Coronary artery (tissue), 2 donors: Measurements from ENCODE around the gene PGAP6.
A peak's percentile ranks its signal among the peaks of the same experiment; 100 is the strongest.
"Not testable (repeated sequence)": the region's sequence is repeated elsewhere in the genome, so short reads cannot be mapped to it uniquely, and the experiment has no call there.

Experiments
- DNase-seq: peaks from one replicate; pipeline ENCODE4 v3.0.0-alpha.2; 2017; ENCODE audit warnings: low spot score
- H3K27ac ChIP-seq, 2 donors: fragments of 200-600 bp; sonication (generic); one replicate each; pipeline ENCODE4 v1.5.1; 2016 to 2019
- H3K4me3 ChIP-seq: fragments of 200-600 bp; sonication (generic); 2 replicates; pipeline ENCODE4 v1.5.1; 2016; ENCODE audit warnings: mild to moderate bottlenecking, moderate library complexity
- CTCF ChIP-seq: fragments of 200-600 bp; sonication (generic); IDR thresholded peaks from one replicate; pipeline ENCODE4 v1.5.1; 2019; ENCODE audit warnings: antibody characterized with exemption

Gene PGAP6

GRCh38 chr16:381012-381788 lies 578 bp downstream of the PGAP6 start:
- Histone ChIP-seq H3K27ac (peak overlapping the region; percentile 53 to 89), H3K4me3 (peak overlapping the region; percentile 84)
- DNase-seq: no peak
- TF ChIP-seq CTCF: no peak

DNA sequence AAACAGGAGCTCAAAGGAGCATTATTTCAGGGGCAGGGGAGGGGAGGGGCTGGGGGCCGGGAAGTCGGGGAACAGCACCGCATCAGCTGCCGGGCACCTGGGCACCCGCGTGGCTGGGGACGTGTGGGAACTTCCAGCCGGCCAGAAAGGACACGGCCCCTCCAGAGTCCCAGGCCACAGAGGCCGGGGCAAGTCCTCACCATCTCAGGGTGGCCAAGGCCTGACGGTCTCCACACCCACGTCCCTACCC lies 1.1 kb downstream of the PGAP6 start:
- DNase-seq: no peak
- TF ChIP-seq CTCF: no peak
- peak overlapping the region; percentile 84 for H3K4me3 ChIP-seq
- peak overlapping the region in 1 of 2 donors; percentile 53 for H3K27ac ChIP-seq

DNA sequence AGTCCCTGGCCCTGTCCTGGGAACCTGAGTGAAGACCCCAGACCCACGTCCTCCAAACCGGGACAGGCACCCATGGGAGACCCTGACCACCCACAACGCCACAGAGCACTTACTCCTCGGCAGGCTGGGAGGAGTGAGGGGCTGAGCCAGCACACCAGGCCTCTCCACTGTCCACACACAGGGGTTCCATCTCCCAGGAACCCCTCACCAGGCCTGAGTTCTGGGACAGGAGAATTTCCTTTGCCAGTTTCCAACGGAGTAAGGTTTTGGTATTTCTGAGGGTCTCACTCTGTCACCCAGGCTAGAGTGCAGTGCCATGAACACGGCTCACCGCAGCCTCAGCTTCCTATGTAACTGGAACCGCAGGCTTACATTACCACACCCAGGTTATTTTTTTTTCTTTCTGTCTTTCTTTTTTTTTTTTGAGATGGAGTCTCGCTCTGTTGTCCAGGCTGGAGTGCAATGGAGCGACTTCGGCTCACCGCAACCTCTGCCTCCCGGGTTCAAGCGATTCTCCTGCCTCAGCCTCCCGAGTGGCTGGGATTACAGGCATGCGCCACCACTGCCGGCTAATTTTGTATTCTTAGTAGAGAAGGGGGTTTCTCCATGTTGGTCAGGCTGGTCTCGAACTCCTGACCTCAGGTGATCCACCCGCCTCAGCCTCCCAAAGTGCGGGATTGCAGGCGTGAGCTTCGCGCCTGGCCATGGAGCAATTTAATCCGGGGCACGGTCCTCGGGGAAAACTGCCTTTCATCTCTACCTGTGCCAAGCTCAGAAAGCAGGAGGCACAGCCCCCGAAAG lies 1.6 kb downstream of the PGAP6 start:
- H3K27ac ChIP-seq: no peak overlapping the region
- peak overlapping the region; percentile 84 for H3K4me3 ChIP-seq
- TF ChIP-seq CTCF: no peak
- no peak for DNase-seq

- DNase-seq: no peak
- no peak overlapping the region for H3K27ac ChIP-seq
- no peak overlapping the region for H3K4me3 ChIP-seq
- no peak for TF ChIP-seq CTCF
Measured at GRCh38 chr16:379183-379960, 2.4 kb downstream of the PGAP6 start.

GRCh38 chr16:378821-379182 lies 3.0 kb downstream of the PGAP6 start:
- Histone ChIP-seq H3K4me3 (no peak overlapping the region), H3K27ac (no peak overlapping the region)
- TF ChIP-seq CTCF: no peak
- no peak for DNase-seq

DNA sequence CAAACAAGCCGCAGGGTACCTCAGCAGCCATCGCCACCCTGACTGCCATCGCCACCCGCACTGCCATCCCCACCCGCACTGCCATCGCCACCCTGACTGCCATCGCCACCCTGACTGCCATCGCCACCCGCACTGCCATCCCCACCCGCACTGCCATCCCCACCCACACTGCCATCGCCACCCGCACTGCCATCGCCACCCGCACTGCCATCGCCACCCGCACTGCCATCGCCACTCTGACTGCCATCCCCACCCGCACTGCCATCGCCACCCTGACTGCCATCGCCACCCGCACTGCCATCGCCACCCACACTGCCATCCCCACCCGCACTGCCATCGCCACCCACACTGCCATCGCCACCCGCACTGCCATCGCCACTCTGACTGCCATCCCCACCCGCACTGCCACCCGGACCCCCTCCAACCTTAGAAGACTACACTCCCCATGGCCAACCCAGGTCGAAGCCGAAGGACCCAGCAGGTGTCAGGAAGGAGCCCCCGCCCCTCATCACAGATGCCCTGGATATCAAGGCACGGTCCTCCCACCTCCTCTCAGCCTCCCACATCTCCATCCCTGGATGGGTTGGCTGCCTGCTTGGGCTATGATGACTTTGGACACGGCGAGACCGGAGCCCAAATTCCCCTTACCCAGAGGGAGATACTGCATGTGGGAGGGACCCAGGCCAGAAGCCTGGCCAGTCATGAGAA lies 3.5 kb downstream of the PGAP6 start:
- H3K27ac ChIP-seq, DNase-seq: not testable (repeated sequence)

GRCh38 chr16:377419-377951 lies 4.3 kb downstream of the PGAP6 start:
- DNase-seq: no peak
- Histone ChIP-seq H3K27ac (no peak overlapping the region), H3K4me3 (no peak overlapping the region)
- no peak for TF ChIP-seq CTCF

More for the DNA sequence above, 3.5 kb downstream of the PGAP6 start:
- H3K4me3 ChIP-seq: not testable (repeated sequence)
